Loucy (cell line): Measurements from ENCODE around the gene KPRP.

Source experiments
- H2AFZ ChIP-seq: fragments of 200-600 bp; sonication (generic); 2 replicates; pipeline ENCODE4 v1.6.0; 2016; ENCODE audit warnings: antibody characterized with exemption, mild to moderate bottlenecking, low read length, moderate library complexity
- H3F3A ChIP-seq: fragments of 200-600 bp; 2 replicates; pipeline ENCODE4 v1.6.0; 2016; ENCODE audit warnings: antibody characterized with exemption, low read depth, mild to moderate bottlenecking
- H3K27me3 ChIP-seq: fragments of 200-600 bp; sonication (generic); 2 replicates; pipeline ENCODE4 v1.6.1; 2014; ENCODE audit warnings: low read length, mild to moderate bottlenecking; ENCODE audit not compliant: insufficient read depth, poor library complexity, severe bottlenecking
- H3K36me3 ChIP-seq: fragments of 200-600 bp; sonication (generic); 2 replicates; pipeline ENCODE4 v1.6.1; 2016; ENCODE audit warnings: low read length; ENCODE audit not compliant: insufficient read depth
- H3K4me1 ChIP-seq: fragments of 200-600 bp; sonication (generic); 2 replicates; pipeline ENCODE4 v1.5.1; 2014; ENCODE audit warnings: low read length, mild to moderate bottlenecking; ENCODE audit not compliant: insufficient read depth, poor library complexity, severe bottlenecking
- H3K4me2 ChIP-seq: fragments of 200-600 bp; sonication (generic); 2 replicates; pipeline ENCODE4 v1.6.0; 2014; ENCODE audit warnings: antibody characterized with exemption, low read length, low read depth, mild to moderate bottlenecking; ENCODE audit not compliant: poor library complexity, severe bottlenecking
- H3K4me3 ChIP-seq: fragments of 200-600 bp; sonication (generic); 2 replicates; pipeline ENCODE4 v1.5.1; 2014; ENCODE audit warnings: low read length, mild to moderate bottlenecking, mixed read lengths; ENCODE audit not compliant: poor library complexity, severe bottlenecking
- H3K79me2 ChIP-seq: fragments of 200-600 bp; sonication (generic); 2 replicates; pipeline ENCODE4 v1.6.1; 2014; ENCODE audit warnings: low read length; ENCODE audit not compliant: insufficient read depth
- H3K9ac ChIP-seq: fragments of 200-600 bp; sonication (generic); 2 replicates; pipeline ENCODE4 v1.6.0; 2014; ENCODE audit warnings: mild to moderate bottlenecking, low read depth, low read length, moderate library complexity; ENCODE audit not compliant: poor library complexity, severe bottlenecking
- H3K9me2 ChIP-seq: fragments of 200-600 bp; sonication (generic); replicated peaks from 2 replicates; pipeline ENCODE4 v1.6.1; 2016; ENCODE audit warnings: low read depth, low read length, mixed read lengths
- H3K9me3 ChIP-seq: fragments of 200-600 bp; sonication (generic); 2 replicates; pipeline ENCODE4 v1.6.1; 2014; ENCODE audit warnings: mild to moderate bottlenecking, antibody characterized with exemption, low read length, low read depth; ENCODE audit not compliant: insufficient read depth
- H4K20me1 ChIP-seq: fragments of 200-600 bp; sonication (generic); 2 replicates; pipeline ENCODE4 v1.6.0; 2014; ENCODE audit warnings: antibody characterized with exemption, low read length, mild to moderate bottlenecking; ENCODE audit not compliant: insufficient read depth, poor library complexity, severe bottlenecking
- EZH2phosphoT487 ChIP-seq: fragments of 200-600 bp; IDR thresholded peaks from 2 replicates; pipeline ENCODE4 v1.6.1; 2018; ENCODE audit warnings: antibody characterized with exemption, mild to moderate bottlenecking, moderate library complexity, borderline replicate concordance
- TF ChIP-seq, protein P1 (sequence below): fragments of 200-600 bp; sonication (generic); conservative IDR thresholded peaks from 2 replicates; pipeline ENCODE4 v1.5.1; 2014; ENCODE audit warnings: mild to moderate bottlenecking, antibody characterized with exemption, low read length

KPRP gene

DNA sequence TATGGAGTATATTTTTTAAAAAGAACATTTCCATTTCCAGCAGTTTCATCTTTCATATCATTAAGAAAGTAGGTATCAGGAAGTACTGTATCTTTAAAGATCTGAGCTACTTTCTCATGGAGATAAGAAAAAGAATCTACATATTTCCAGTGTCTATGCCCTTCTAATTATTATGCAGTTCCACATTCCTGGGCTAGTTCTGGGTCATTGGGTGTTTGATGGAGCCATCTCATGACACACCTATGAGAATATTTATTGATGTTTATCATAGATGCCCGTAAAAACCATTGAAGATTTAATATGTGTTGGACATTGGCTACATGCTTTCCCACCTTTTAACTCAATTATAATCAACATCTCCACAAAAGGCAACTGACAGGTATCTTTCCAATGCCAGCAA, 28.8 kb upstream of the KPRP start:
- no peaks in the 10 kb centered on the region for H3K79me2 ChIP-seq
- H3K27me3 ChIP-seq = no peaks in the 10 kb centered on the region
- H3K9me3 ChIP-seq = no peaks in the 10 kb centered on the region
- H3K9ac ChIP-seq = no peak overlapping the region
- no peaks in the 10 kb centered on the region for H3K36me3 ChIP-seq
- no peaks in the 10 kb centered on the region for H3F3A ChIP-seq
- TF ChIP-seq, protein P1, sequence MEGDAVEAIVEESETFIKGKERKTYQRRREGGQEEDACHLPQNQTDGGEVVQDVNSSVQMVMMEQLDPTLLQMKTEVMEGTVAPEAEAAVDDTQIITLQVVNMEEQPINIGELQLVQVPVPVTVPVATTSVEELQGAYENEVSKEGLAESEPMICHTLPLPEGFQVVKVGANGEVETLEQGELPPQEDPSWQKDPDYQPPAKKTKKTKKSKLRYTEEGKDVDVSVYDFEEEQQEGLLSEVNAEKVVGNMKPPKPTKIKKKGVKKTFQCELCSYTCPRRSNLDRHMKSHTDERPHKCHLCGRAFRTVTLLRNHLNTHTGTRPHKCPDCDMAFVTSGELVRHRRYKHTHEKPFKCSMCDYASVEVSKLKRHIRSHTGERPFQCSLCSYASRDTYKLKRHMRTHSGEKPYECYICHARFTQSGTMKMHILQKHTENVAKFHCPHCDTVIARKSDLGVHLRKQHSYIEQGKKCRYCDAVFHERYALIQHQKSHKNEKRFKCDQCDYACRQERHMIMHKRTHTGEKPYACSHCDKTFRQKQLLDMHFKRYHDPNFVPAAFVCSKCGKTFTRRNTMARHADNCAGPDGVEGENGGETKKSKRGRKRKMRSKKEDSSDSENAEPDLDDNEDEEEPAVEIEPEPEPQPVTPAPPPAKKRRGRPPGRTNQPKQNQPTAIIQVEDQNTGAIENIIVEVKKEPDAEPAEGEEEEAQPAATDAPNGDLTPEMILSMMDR = no peak
- no peak for TF ChIP-seq EZH2phosphoT487
- H4K20me1 ChIP-seq = no peaks in the 10 kb centered on the region
- H3K4me3 ChIP-seq = no peak overlapping the region
- no peaks in the 10 kb centered on the region for H3K4me1 ChIP-seq
- no peaks in the 10 kb centered on the region for H3K9me2 ChIP-seq
- no peak overlapping the region for H2AFZ ChIP-seq
- no peak overlapping the region for H3K4me2 ChIP-seq

DNA sequence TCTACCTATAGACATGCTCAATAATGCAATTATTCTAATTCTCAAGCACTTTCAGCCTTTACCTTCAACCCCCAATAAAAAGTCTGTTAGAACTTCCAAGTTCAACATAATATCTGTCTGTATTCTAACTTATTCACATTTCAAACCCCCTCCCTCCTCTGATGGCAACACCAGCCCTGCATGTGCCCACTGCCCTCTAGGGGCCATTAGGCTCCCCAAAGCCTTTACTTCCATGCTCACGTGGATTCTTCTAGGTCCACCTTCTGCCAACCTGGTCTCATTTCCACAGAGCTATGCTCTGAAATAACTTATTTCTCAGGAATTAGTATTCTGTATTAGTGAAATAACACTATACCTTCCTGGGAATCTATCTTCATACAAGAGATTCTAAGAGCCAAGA, 22.2 kb upstream of the KPRP start:
- Histone ChIP-seq H3K4me1 (no peaks in the 10 kb centered on the region), H3K9me2 (no peaks in the 10 kb centered on the region), H2AFZ (no peak overlapping the region), H3K9ac (no peak overlapping the region), H3K27me3 (no peaks in the 10 kb centered on the region), H3F3A (no peaks in the 10 kb centered on the region), H3K9me3 (no peaks in the 10 kb centered on the region), H3K36me3 (no peaks in the 10 kb centered on the region), H3K4me2 (no peak overlapping the region), H3K79me2 (no peaks in the 10 kb centered on the region), H4K20me1 (no peaks in the 10 kb centered on the region), H3K4me3 (no peak overlapping the region)
- TF ChIP-seq, protein P1 = peak; percentile 70
- no peak for TF ChIP-seq EZH2phosphoT487

DNA sequence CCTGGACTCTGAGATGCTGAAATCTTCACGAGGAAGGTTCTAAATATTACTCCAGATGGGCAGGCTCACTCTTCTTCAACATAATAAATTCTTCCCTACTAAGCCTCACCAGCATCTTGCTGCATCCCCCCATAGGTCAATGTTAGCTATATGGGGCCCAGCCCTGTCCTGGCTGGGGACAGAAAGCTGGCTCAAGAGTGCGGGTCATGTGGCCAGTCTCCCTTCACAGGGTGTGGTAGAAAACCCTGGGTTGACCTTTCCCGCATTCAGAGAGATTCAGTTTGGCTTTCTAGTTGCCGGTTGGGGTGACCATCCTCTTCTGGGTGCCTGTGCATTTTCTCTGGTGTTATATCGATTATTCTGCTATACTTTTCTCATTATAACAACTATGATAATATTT, 19.8 kb upstream of the KPRP start:
- Histone ChIP-seq H4K20me1 (no peaks in the 10 kb centered on the region), H3K79me2 (no peaks in the 10 kb centered on the region), H3K27me3 (no peaks in the 10 kb centered on the region), H2AFZ (no peak overlapping the region), H3F3A (no peaks in the 10 kb centered on the region), H3K9me2 (no peaks in the 10 kb centered on the region), H3K4me2 (no peak overlapping the region), H3K9me3 (no peaks in the 10 kb centered on the region), H3K9ac (no peak overlapping the region), H3K4me1 (no peaks in the 10 kb centered on the region), H3K36me3 (no peaks in the 10 kb centered on the region), H3K4me3 (no peak overlapping the region)
- TF ChIP-seq, protein P1 = no peak
- TF ChIP-seq EZH2phosphoT487 = no peak
